HEK293T (cell line): ENCODE measurements around the gene SP3.

Experiments used
- ARNT ChIP-seq: fragments of 450-650 bp; IDR thresholded peaks from 2 replicates; pipeline ENCODE4 v1.6.1; 2017; ENCODE audit warnings: mild to moderate bottlenecking
- BHLHE40 ChIP-seq: fragments of 450-650 bp; IDR thresholded peaks from 2 replicates; pipeline ENCODE4 v1.6.1; 2016; ENCODE audit warnings: mild to moderate bottlenecking, moderate library complexity, borderline replicate concordance
- CTBP1 ChIP-seq: fragments of 450-650 bp; IDR thresholded peaks from 2 replicates; pipeline ENCODE4 v1.6.1; 2016; ENCODE audit warnings: borderline replicate concordance
- ELF4 ChIP-seq: fragments of 450-650 bp; IDR thresholded peaks from 2 replicates; pipeline ENCODE4 v1.6.1; 2017; ENCODE audit warnings: antibody characterized with exemption
- FOXK2 ChIP-seq: fragments of 450-650 bp; IDR thresholded peaks from 2 replicates; pipeline ENCODE4 v1.6.1; 2016; ENCODE audit warnings: mild to moderate bottlenecking
- HDGF ChIP-seq: fragments of 450-650 bp; IDR thresholded peaks from 2 replicates; pipeline ENCODE4 v1.6.1; 2017; ENCODE audit warnings: antibody characterized with exemption, borderline replicate concordance
- NFRKB ChIP-seq: fragments of 450-650 bp; IDR thresholded peaks from 2 replicates; pipeline ENCODE4 v1.6.1; 2016; ENCODE audit warnings: mild to moderate bottlenecking, moderate library complexity
- SP1 ChIP-seq: fragments of 450-650 bp; IDR thresholded peaks from 2 replicates; pipeline ENCODE4 v1.6.1; 2017
- SUZ12 ChIP-seq: fragments of 450-650 bp; IDR thresholded peaks from 2 replicates; pipeline ENCODE4 v1.6.1; 2016; ENCODE audit warnings: mild to moderate bottlenecking
- TF ChIP-seq, protein P1 (sequence below): fragments of 450-650 bp; IDR thresholded peaks from 2 replicates; pipeline ENCODE4 v1.6.1; 2016

- TF ChIP-seq SP1 (no peak), ELF4 (no peak), SUZ12 (no peak), ARNT (no peak), NFRKB (no peak), CTBP1 (no peak), BHLHE40 (no peak), FOXK2 (no peak), HDGF (no peak)
- TF ChIP-seq, protein P1, sequence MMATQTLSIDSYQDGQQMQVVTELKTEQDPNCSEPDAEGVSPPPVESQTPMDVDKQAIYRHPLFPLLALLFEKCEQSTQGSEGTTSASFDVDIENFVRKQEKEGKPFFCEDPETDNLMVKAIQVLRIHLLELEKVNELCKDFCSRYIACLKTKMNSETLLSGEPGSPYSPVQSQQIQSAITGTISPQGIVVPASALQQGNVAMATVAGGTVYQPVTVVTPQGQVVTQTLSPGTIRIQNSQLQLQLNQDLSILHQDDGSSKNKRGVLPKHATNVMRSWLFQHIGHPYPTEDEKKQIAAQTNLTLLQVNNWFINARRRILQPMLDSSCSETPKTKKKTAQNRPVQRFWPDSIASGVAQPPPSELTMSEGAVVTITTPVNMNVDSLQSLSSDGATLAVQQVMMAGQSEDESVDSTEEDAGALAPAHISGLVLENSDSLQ, result no peak
Measured at GRCh38 chr2:173983391-173983871, 18.3 kb upstream of the SP3 start.
